GM21390 (cell line): ENCODE results near the gene TM2D3.

Experiments used
- ATAC-seq: cut with Tn5 transposase; IDR thresholded peaks from one replicate; pipeline ENCODE4 v1.9.1; 2021; ENCODE audit not compliant: unreplicated experiment

TM2D3 gene

DNA sequence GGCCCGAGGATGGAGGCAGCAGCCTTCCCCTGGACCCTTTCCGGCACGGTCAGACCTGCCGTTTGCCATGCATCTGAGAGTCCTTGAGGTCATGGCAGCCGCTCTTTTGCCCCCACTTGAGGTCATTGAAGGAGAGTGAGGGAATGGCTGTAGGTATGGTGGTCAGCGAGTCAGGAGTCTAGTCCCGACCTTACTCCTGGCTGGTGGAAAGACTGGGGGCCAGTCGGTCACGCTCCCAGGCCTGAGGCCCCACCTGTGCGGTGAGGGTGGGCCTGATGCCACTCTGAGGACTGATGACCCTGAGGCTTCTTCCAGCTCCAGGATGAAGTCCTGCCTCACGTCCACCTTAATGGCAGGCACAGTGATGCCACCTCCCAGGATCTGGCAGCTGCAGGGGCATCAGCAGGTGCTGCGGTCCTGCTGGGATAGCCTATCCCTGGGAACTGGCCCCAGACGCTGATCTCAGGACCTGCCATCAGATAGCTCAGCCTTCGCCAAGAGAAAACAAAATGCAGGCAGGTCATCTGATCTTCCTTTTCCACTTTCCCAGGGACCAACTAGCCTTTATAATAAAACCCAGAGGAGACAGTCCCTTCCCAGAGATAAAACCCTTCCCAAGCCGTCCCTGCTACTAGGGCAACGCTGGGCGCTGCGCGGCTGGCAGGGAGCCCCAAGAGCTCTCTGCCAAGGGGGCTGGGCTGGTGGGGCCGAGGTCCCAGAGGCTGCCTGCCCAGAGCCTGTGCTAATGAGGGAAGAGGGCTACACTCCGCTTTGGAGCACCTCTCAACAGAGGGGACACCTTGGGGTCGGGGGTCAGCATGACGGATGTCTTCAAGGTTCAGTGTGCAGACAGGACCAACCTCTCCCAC, 42.2 kb downstream of the TM2D3 start:
- ATAC-seq: no peak

DNA sequence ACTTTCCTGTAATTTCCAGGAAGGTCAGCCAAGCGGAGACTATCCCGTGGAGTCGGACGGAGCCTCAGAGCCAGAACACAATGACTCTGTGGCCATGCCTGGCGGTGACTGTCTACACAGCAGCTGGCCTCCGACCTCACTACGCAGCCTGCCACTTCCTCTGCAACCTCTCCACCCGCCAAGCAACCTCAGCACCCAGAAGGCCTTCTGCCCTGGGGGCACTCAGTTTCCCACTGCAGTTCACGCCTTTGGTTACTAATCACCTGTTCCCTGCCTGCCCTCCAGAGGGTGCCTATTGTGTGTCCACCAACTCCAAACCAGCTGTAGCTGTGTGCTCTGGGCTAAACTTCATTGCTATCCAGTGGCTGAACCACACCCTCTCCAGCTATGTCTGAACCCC, 44.0 kb downstream of the TM2D3 start:
- no peak for ATAC-seq

DNA sequence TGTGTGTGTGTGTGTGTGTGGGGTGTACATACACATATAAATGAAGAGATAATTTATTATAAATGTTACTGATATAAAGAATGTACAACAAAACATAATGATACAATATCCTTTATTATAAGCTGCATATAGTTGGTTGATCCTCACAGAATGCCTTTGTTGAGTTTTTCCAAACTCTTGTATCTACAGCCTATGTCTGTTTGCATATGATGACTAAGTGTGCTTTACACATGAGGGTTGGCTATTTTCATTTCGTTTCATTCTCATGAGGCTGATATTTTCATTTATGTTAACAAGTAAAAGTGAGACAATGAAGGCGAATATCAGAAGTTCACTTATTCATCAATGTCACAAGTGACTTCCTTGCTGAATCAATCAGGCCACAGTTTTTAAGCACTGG, 45.1 kb downstream of the TM2D3 start:
- ATAC-seq: no peak

DNA sequence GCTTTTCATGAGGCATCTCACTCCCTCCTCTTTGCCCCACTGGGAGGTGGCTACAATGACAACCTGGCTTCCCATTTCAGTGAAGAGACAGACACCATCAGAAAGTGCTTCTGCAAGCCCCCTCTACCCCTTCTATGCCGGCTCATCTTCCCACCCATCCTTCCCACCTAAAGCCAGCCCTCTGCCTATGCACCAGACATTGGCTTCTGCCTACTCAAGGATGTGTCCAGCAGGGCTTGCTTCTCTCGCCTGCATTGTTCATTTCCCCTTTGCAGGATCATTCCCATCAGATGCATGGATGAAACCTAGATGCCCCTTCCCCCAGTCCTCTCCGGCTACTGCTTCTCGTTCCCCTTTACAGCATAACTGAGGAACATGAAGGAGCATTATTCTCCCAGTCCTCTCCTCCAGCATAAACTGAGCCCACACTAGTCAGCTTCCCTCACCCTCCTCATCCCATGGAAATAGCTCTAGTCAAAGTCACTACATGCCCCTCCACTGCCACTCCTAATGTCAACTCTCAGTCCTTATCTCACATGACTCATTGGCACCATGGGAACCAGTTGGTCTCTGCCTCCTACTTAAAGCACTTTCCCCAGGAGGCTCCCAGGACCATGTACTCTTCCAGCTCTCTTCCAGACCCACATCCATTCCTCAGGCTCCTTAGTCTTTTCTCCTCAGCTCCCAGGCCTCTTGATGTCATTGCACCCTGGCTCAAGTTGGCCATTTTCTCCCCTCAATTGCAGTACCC, 47.9 kb downstream of the TM2D3 start:
- ATAC-seq: no peak

DNA sequence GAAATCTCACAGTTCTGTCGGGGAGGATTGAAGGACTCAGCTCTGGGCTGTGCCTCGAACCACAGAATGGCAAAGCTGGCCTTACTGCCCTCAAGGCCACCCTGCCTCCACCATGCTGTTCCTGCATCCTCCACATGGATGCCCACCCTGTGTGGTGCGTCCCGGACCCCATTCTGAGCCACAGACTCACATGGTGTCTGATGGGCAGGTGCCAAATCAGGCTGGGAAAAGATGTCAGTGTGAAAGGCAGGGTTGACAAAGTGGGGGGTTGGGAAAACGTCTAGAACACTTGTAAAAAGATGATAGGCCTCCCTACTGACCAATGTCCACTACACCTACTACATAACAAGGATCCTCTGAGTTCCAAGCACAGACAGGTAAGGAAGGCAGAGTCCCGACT, 49.4 kb downstream of the TM2D3 start:
- ATAC-seq: no peak

DNA sequence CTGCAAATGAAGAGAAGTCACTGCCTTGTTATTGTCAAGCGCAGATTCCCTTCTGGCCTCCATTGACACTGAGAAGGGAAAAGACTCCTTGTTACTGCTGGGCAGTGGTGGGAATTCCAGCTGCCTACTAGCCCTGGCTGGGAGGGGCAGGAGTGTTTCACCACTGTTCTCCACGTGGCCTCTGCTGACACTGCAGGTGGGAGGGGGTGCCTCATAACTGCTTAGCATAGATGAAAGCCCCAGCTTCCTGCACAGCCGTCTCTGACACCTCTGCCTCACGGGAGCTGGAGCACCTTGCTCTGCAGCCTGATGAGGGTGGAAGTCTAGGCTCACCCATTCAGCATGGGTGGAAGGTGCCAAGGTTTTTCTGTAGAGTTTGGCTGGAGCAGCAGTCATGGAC, 52.1 kb downstream of the TM2D3 start:
- ATAC-seq: no peak

DNA sequence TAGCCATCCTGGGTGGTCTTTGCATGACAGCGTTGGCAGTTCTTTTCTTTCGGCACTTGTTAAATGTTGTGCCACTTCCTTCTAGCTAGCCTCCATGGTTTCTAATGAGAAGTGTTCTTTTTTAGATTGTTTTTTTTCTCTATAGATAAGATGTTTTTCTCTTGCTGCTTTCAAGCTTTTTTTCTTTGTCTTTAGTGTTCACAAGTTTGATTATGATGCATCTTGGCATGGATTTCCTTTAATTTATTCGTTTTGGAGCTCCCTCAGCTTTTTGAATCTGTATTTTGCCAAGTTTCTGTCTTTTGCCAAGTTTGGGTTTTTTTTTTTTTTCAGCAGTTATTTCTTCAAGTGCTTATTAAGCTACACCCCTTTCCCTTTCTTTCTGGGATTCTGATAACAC, 53.1 kb downstream of the TM2D3 start:
- ATAC-seq: no peak

- ATAC-seq: no peak
Measured at GRCh38 chr15:101597360-101597928, 54.7 kb downstream of the TM2D3 start.

GRCh38 chr15:101596633-101597032, 55.5 kb downstream of the TM2D3 start:
- ATAC-seq: no peak
